Retinal pigment epithelial cell (primary cell): ENCODE measurements around the gene KIF23.
A peak's percentile ranks its signal among the peaks of the same experiment; 100 is the strongest.

ENCODE experiments used
- DNase-seq: peaks from one replicate; pipeline ENCODE4 v3.0.0-alpha.2; 2010; ENCODE audit warnings: low read depth
- H3K4me3 ChIP-seq: 2 replicates; pipeline ENCODE4 v1.5.1; 2011; ENCODE audit warnings: mild to moderate bottlenecking, low read length, control low read depth, moderate library complexity
- CTCF ChIP-seq: conservative IDR thresholded peaks from 2 replicates; pipeline ENCODE4 v1.5.1; 2011; ENCODE audit warnings: low read depth, low read length, control low read depth, inconsistent platforms

The KIF23 gene

GRCh38 chr15:69450968-69451695, 37.0 kb downstream of the KIF23 start:
- TF ChIP-seq CTCF: no peak
- no peak for DNase-seq
- H3K4me3 ChIP-seq: peak overlapping the region; percentile 97

- H3K4me3 ChIP-seq: peak overlapping the region; percentile 97
- no peak for DNase-seq
- TF ChIP-seq CTCF: no peak
These were observed 38.0 kb downstream of the KIF23 start for GRCh38 chr15:69451951-69452691.

- DNase-seq: peak; percentile 78
- H3K4me3 ChIP-seq: peak within 1 kb of the TSS; percentile 97
- TF ChIP-seq CTCF: no peak
These were observed 38.8 kb downstream of the KIF23 start, which contains the start of gene RPLP1 for GRCh38 chr15:69452692-69453521. Gene RPLP1 (plus strand): TSS chr15:69452818. CDS start chr15:69452949, 131 bp downstream.

DNA sequence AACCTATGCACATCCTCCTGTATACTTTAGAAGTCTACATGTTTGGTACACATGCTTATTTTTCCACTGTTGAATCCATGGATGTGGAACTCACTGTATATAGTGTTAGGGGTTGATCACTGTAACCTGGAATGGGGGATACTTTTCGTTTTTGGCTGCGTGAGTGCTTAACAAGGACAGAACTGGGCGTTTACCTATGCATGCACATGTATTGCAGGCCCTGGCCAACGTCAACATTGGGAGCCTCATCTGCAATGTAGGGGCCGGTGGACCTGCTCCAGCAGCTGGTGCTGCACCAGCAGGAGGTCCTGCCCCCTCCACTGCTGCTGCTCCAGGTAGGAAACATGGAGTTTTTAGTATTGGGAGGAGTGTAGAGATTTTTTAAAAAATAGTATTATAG, 40.8 kb downstream of the KIF23 start:
- TF ChIP-seq CTCF: no peak
- peak overlapping the region; percentile 97 for H3K4me3 ChIP-seq
- DNase-seq: no peak

DNA sequence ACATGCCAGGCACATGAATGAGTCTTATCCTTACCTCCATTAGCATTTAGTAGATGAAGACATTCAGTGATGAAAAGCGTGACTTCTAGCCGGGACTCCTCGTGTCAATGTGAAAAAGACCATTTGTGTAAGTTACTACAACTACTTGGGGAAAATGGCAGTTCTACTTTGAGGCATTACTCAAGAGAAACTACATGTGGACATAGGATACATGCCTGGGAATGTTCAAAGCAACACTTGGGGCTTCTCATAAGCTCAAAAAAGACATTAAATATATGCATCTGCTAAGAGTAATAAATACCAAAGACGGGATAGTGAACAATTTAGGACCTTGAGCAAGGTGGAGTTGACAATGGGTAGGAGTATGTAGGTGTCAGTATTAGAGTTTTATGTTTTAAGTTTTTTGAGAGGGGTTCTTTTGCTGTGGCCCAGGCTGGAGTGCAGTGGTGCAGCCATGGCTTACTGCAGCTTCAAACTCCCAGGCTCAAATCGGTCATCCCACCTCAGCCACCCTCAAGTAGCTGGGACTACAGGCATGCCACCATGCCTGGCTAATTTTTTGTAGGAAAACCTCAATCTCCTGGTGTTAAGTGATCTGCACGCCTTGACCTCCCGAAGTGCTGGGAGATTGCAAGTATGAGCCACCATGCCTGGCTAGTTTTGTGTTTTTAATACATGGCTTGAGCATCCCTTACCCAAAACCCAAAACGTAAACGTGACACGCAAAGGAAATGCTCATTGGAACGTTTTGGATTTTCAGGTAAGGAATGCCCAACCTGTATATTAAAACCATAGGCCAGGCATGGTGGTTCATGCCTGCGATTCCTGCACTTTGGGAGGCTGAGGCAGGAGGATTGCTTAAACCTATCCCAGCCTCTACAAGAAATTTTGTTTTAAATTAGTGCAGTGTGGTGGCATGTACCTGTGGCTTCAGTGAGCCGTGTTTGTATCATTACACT, 42.3 kb downstream of the KIF23 start:
- no peak overlapping the region for H3K4me3 ChIP-seq
- DNase-seq: no peak
- no peak for TF ChIP-seq CTCF
